ENCODE data around the gene ULK1.

GRCh38 chr12:131930510-131930909 lies 36.1 kb downstream of the ULK1 start:
- TF ChIP-seq EZH2 (IDR thresholded peaks at IDR 0.05; ENCODE audit: insufficient read depth, poor library complexity, severe bottlenecking) (no peak), EZH2phosphoT487 (IDR thresholded peaks at IDR 0.05; ENCODE audit: insufficient read depth, low read depth) (no peak)

Data from GM23248 (cell line).